HG02870 (cell line): ENCODE measurements around the gene PTPRK.
"Not testable (repeated sequence)": the region's sequence is repeated elsewhere in the genome, so short reads cannot be mapped to it uniquely, and the experiment has no call there.

Source experiments
- ATAC-seq: cut with Tn5 transposase; IDR thresholded peaks from one replicate; pipeline ENCODE4 v1.9.1; 2021; ENCODE audit warnings: mild to moderate bottlenecking, moderate library complexity; ENCODE audit not compliant: unreplicated experiment

The PTPRK gene

GRCh38 chr6:127939442-127940066 lies 580.8 kb downstream of the PTPRK start:
- ATAC-seq: no peak

GRCh38 chr6:127938701-127939100 lies 581.7 kb downstream of the PTPRK start:
- no peak for ATAC-seq

GRCh38 chr6:127937747-127938146 lies 582.7 kb downstream of the PTPRK start:
- no peak for ATAC-seq

- ATAC-seq: no peak
Measured at GRCh38 chr6:127937102-127937501, 583.3 kb downstream of the PTPRK start.

GRCh38 chr6:127934956-127935355 lies 585.4 kb downstream of the PTPRK start:
- no peak for ATAC-seq

- ATAC-seq: no peak
Measured at GRCh38 chr6:127933852-127934840, 586.3 kb downstream of the PTPRK start.

GRCh38 chr6:127933137-127933536 lies 587.3 kb downstream of the PTPRK start:
- ATAC-seq: no peak

GRCh38 chr6:127932708-127933107 lies 587.7 kb downstream of the PTPRK start:
- ATAC-seq: no peak

GRCh38 chr6:127926441-127926840 lies 594.0 kb downstream of the PTPRK start:
- ATAC-seq: not testable (repeated sequence)

GRCh38 chr6:127924440-127924839 lies 596.0 kb downstream of the PTPRK start:
- no peak for ATAC-seq

- ATAC-seq: no peak
Measured at GRCh38 chr6:127924031-127924430, 596.4 kb downstream of the PTPRK start.

GRCh38 chr6:127923135-127923534 lies 597.3 kb downstream of the PTPRK start:
- no peak for ATAC-seq

- ATAC-seq: no peak
Measured at GRCh38 chr6:127921982-127922381, 598.4 kb downstream of the PTPRK start.

- ATAC-seq: no peak
Measured at GRCh38 chr6:127920804-127921203, 599.6 kb downstream of the PTPRK start.
